Activated CD4-positive, alpha-beta T cell treated with anti-CD3 and anti-CD28 coated beads for 48 hours (primary cell): ENCODE results near the gene ZNF678.
"Not testable (repeated sequence)": the region's sequence is repeated elsewhere in the genome, so short reads cannot be mapped to it uniquely, and the experiment has no call there.

Experiments used
- DNase-seq: peaks from one replicate; pipeline ENCODE4 v3.0.0-alpha.2; 2020

Gene ZNF678

GRCh38 chr1:227556288-227556687, 7.1 kb upstream of the ZNF678 start:
- no peak for DNase-seq

- no peak for DNase-seq
These were observed 5.2 kb upstream of the ZNF678 start for GRCh38 chr1:227557962-227558725.

GRCh38 chr1:227558732-227559262, 4.6 kb upstream of the ZNF678 start:
- no peak for DNase-seq

- DNase-seq = no peak
These were observed 3.9 kb upstream of the ZNF678 start for GRCh38 chr1:227559499-227559898.

- no peak for DNase-seq
These were observed 3.4 kb upstream of the ZNF678 start for GRCh38 chr1:227559926-227560325.

GRCh38 chr1:227560393-227561173, 2.8 kb upstream of the ZNF678 start:
- DNase-seq = no peak

GRCh38 chr1:227561241-227561907, 2.0 kb upstream of the ZNF678 start:
- DNase-seq = no peak

GRCh38 chr1:227562037-227562436, 1.3 kb upstream of the ZNF678 start:
- no peak for DNase-seq

GRCh38 chr1:227562933-227563323, 428 bp upstream of the ZNF678 start:
- DNase-seq = no peak

- no peak for DNase-seq
These were observed 3.9 kb downstream of the ZNF678 start for GRCh38 chr1:227567256-227567655.

- no peak for DNase-seq
These were observed 5.2 kb downstream of the ZNF678 start for GRCh38 chr1:227568593-227568992.

GRCh38 chr1:227572752-227573151, 9.4 kb downstream of the ZNF678 start:
- no peak for DNase-seq

GRCh38 chr1:227574926-227575325, 11.6 kb downstream of the ZNF678 start:
- no peak for DNase-seq

GRCh38 chr1:227576189-227576588, 12.8 kb downstream of the ZNF678 start:
- DNase-seq = no peak

GRCh38 chr1:227577500-227577899, 14.1 kb downstream of the ZNF678 start:
- DNase-seq = no peak

- no peak for DNase-seq
These were observed 20.0 kb downstream of the ZNF678 start for GRCh38 chr1:227583354-227583753.

GRCh38 chr1:227586733-227587132, 23.4 kb downstream of the ZNF678 start:
- DNase-seq = no peak

- DNase-seq = no peak
These were observed 24.6 kb downstream of the ZNF678 start for GRCh38 chr1:227587968-227588367.

GRCh38 chr1:227588769-227589168, 25.4 kb downstream of the ZNF678 start:
- not testable (repeated sequence) for DNase-seq

GRCh38 chr1:227589777-227590176, 26.4 kb downstream of the ZNF678 start:
- not testable (repeated sequence) for DNase-seq

GRCh38 chr1:227596222-227596621, 32.9 kb downstream of the ZNF678 start:
- not testable (repeated sequence) for DNase-seq

GRCh38 chr1:227603327-227603726, 40.0 kb downstream of the ZNF678 start:
- no peak for DNase-seq

- no peak for DNase-seq
These were observed 41.1 kb downstream of the ZNF678 start for GRCh38 chr1:227604446-227604845.
